ENCODE results near the gene SLC25A21. TPM values are rescaled to one million over a fixed set of nuclear protein-coding genes. Genes with fewer than 3 reads are reported as not detected.

The SLC25A21 gene
- total RNA-seq, 1 experiment from 2014 or later: 7.1 TPM

GRCh38 chr14:36998686-36999085, 173.7 kb downstream of the SLC25A21 start:
- no peak overlapping the region for H4K8ac ChIP-seq (replicated peaks; ENCODE audit: insufficient read length, low read depth, low read length)
- no peaks in the 10 kb centered on the region for H3K9me3 ChIP-seq (ENCODE audit: control insufficient read depth, low read depth, low read length)
- Mint-ChIP-seq H3K4me1 (no peaks in the 10 kb centered on the region), H3K4me3 (no peak overlapping the region), H3K36me3 (ENCODE audit: insufficient read depth in 1 of 3, low read depth in 3 of 3) (no peaks in the 10 kb centered on the region), H3K27me3 (ENCODE audit: low read depth) (no peaks in the 10 kb centered on the region), H3K27ac (no peak overlapping the region), H3K9me3 (no peaks in the 10 kb centered on the region)
- H3K56ac ChIP-seq (ENCODE audit: insufficient read length, low read depth, low read length): no peak overlapping the region
- H2BK5ac ChIP-seq (ENCODE audit: insufficient read length, low read length): no peak overlapping the region
- no peaks in the 10 kb centered on the region for H3K79me1 ChIP-seq (ENCODE audit: insufficient read depth, low read depth, low read length, poor library complexity, severe bottlenecking)
- H3K79me2 ChIP-seq (ENCODE audit: insufficient read depth, low read length): no peaks in the 10 kb centered on the region
- H3K4me2 ChIP-seq (ENCODE audit: insufficient read depth, insufficient read length, low read length): no peak overlapping the region
- no peak overlapping the region for H3T11ph ChIP-seq (ENCODE audit: low read length)
- H3K9ac ChIP-seq (ENCODE audit: extremely low read depth, insufficient read length, low read length): no peak overlapping the region
- no peaks in the 10 kb centered on the region for H3K27me3 ChIP-seq (ENCODE audit: insufficient read depth, low read length)
- no peak for TF ChIP-seq CTCF (conservative IDR thresholded peaks at IDR 0.05)
- H3K23ac ChIP-seq (ENCODE audit: insufficient read length, low read depth, low read length): no peak overlapping the region
- no CpG with 5 or more reads among the region's 1 CpG for WGBS (ENCODE audit: extremely low coverage, insufficient read length, low lambda C conversion rate)
- H4K5ac ChIP-seq (ENCODE audit: insufficient read length, low read depth, low read length): no peak overlapping the region
- H2BK15ac ChIP-seq (ENCODE audit: low read depth, low read length): no peak overlapping the region
- no peak overlapping the region for H4K91ac ChIP-seq (ENCODE audit: insufficient read length, low read depth, low read length)
- no peak overlapping the region for H2AFZ ChIP-seq (ENCODE audit: low read length)
- H2BK120ac ChIP-seq (ENCODE audit: low read depth, low read length, poor library complexity, severe bottlenecking): no peak overlapping the region
- no peak overlapping the region for H3K4ac ChIP-seq (ENCODE audit: low read depth, low read length)
- H2BK12ac ChIP-seq (ENCODE audit: insufficient read length, low read depth, low read length): no peak overlapping the region
- H4K20me1 ChIP-seq (ENCODE audit: control insufficient read depth, insufficient read depth, insufficient read length): no peaks in the 10 kb centered on the region
- DNase-seq: no peak
- H3K4me1 ChIP-seq (ENCODE audit: insufficient read depth, low read length): no peaks in the 10 kb centered on the region; the same call in 1 of the 2 replicates
- no peaks in the 10 kb centered on the region for H3K23me2 ChIP-seq (ENCODE audit: insufficient read length, low read depth, low read length, poor library complexity, severe bottlenecking)
- no peak overlapping the region for H2BK20ac ChIP-seq (ENCODE audit: low read depth, low read length, poor library complexity, severe bottlenecking)
- H3K18ac ChIP-seq (ENCODE audit: insufficient read length, low read depth, low read length): no peak overlapping the region
- H3K14ac ChIP-seq (ENCODE audit: insufficient read depth, low read length): no peak overlapping the region
- no peak overlapping the region for H2AK5ac ChIP-seq (ENCODE audit: insufficient read length, low read length)
- no peak overlapping the region for H3K27ac ChIP-seq (ENCODE audit: insufficient read length, low read depth, low read length)

All from H9 (cell line).